GM23338 (cell line): ENCODE results near the gene LAMTOR1.

Experiments used
- EZH2 ChIP-seq: fragments of 200-600 bp; sonication (generic); IDR thresholded peaks from one replicate; pipeline ENCODE4 v1.8.0; 2017; ENCODE audit warnings: antibody characterized with exemption, mild to moderate bottlenecking, low read depth; ENCODE audit not compliant: unreplicated experiment
- POLR2AphosphoS5 ChIP-seq: IDR thresholded peaks from 2 replicates; pipeline ENCODE4 v1.6.1; 2016; ENCODE audit warnings: antibody characterized with exemption, low read depth

- TF ChIP-seq POLR2AphosphoS5 (no peak), EZH2 (no peak)
Observed at GRCh38 chr11:72088076-72088808, 14.9 kb downstream of the LAMTOR1 start.
